Glomerular endothelial cell (primary cell): ENCODE data around the gene POLE. TPM values are rescaled to one million over a fixed set of nuclear protein-coding genes. Genes with fewer than 3 reads are reported as not detected.
"Not testable (repeated sequence)": the region's sequence is repeated elsewhere in the genome, so short reads cannot be mapped to it uniquely, and the experiment has no call there.

Experiments used
- DNase-seq: peaks from one replicate; pipeline ENCODE4 v3.0.0-alpha.2; 2011; ENCODE audit warnings: low read depth, low spot score; ENCODE audit errors: extremely low read depth
- total RNA-seq: library from RNA; depleted of rRNA; stranded (reverse); fragments of >200 nt; gene quantifications from 2 replicates; pipeline ENCODE4 v1.2.3, GENCODE V29; 2015

POLE gene
- total RNA-seq, 1 donor from 2014 or later = 25.4 TPM

DNA sequence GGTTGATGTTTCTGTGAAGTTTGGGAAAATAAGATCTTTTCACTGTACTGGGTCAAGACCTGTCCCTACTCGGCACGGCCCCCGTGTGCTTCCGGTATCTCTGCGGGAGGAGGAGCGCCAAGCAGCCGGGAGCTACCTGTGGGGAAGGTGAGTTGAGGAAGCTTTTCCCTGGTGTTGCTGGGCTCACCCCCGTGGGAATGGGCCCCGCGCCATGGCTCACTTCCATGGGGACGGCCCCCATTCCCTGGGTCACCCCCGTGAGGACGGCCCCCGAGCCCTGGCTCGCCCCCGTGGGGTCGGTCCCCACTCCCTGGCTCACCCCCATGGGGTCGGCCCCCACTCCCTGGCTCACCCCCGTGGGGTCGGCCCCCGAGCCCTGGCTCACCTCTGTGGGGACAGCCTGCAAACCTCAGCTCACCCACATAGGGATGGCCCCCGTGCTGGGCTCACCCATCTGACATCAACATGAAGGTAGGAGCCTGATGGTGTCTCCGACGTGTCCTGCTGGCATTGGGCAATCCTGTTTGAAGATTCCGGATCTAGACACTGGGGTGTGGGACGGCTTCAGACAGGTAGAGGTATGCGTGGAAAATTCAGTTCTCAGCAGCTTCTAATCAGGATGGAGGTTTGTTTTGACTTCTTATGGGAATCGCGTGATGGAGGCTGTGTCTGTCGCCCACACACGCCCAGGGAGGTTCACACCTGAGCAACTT lies 85.8 kb downstream of the POLE start:
- DNase-seq = no peak

DNA sequence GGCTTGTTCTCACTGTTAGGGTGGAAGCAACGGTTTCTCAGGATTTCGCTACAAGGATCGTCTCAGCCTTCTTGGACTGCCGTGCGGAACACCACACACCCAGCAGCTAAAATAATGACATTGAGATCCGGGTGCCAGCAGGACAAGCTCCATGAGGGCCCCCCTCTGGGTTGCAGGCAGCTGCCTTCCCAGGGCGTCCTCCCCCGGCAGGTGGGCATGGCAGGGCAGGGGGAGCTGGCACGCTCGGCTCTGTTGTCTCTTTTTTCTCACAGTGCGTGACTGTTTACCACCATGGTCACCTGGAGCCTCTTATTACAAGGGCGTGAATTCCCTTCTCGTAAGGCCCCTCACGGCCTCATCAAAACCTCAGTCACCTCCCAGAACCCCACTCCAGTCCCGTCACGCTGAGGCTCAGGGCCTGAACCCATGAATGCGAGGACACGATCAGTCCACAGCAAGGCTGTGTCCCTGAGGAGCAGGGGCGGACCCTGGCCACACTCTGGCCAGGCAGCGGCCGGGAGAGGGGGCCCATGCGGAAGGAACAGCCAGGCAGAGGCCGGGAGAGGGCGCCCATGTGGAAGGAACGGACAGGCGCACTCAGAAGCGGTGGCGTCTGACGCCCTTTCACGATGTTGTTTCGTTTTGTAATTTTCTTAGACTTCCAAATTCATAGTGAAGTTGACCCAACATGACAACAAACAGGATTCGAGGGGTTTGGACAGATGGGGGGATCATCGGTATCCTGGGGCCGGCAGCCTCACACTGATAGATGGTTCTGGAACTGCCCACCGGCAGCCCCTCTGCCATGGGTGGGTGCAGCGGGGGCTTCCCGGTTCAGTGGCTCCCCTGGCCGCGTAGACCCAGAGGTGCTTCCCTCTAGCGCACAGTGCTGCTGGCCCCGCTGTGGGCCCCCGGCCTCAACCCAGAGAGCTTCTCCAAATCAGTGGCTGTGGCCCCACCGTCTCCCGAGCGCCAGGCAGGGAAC lies 86.8 kb downstream of the POLE start:
- DNase-seq = no peak

DNA sequence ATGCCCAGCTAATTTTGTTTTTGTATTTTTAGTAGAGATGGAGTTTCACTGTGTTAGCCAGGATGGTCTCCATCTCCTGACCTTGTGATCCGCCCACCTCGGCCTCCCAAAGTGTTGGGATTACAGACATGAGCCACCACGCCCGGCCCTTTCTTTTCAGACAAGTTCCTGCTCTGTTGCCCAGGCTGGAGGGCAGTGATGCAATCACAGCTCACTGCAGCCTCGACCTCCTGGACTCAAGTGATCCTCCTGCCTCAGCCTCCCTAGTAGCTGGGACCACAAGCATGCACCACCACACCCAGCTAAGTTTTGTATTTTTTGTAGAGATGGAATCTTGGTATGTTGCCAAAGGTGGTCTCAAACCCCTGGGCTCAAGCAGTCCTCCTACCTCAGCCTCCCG lies 87.6 kb downstream of the POLE start:
- DNase-seq = not testable (repeated sequence)

GRCh38 chr12:132597333-132598316 lies 89.5 kb downstream of the POLE start:
- no peak for DNase-seq

GRCh38 chr12:132596016-132596415 lies 91.1 kb downstream of the POLE start:
- no peak for DNase-seq

- DNase-seq = no peak
Observed at GRCh38 chr12:132595183-132595582, 92.0 kb downstream of the POLE start.

DNA sequence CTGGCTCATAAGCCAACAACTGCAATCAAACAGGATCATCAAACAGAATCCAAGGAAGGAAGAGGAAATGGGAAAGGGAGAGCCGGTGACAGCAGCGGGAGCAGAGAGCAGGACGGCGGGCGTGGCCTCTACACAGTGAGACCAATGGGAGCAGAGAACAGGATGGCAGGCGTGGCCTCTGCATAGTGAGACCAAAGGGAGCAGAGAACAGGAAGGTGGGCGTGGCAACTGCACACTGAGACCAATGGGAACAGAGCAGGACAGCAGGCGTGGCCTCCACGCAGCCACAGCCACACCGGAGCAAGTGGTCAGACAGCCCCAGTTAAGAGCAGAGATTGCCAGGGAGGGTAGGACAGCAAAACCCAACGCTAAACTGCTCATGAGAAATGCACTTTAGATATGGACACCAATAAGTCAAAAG lies 93.2 kb downstream of the POLE start:
- DNase-seq = peak; percentile 72

- no peak for DNase-seq
Observed at GRCh38 chr12:132593521-132593920, 93.6 kb downstream of the POLE start.

GRCh38 chr12:132593071-132593470 lies 94.1 kb downstream of the POLE start:
- DNase-seq = no peak

- DNase-seq = no peak
Observed at GRCh38 chr12:132592282-132592970, 94.7 kb downstream of the POLE start.

GRCh38 chr12:132591107-132591935 lies 95.8 kb downstream of the POLE start:
- DNase-seq = no peak

- DNase-seq = no peak
Observed at GRCh38 chr12:132588821-132589669, 98.1 kb downstream of the POLE start.

DNA sequence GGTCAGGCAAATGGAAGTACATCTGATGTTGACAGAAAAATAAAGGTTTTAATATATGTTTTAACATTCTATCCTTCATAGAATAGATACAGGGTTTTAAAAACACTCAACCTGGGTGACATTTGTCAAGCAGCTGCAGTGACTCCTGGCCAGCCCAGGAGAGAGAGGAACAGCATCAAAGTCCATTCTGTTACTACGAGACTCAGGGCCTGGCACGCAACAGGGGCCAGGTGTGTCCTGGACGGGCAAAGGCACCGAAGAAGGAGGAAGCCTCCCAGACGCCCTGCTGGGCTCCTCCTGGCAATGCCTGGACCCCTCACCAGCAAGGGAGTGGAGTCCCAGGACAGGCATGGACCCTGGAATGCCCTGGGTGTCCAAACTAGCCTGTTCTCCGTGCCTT lies 98.8 kb downstream of the POLE start:
- no peak for DNase-seq

GRCh38 chr12:132587781-132588180 lies 99.4 kb downstream of the POLE start:
- no peak for DNase-seq

DNA sequence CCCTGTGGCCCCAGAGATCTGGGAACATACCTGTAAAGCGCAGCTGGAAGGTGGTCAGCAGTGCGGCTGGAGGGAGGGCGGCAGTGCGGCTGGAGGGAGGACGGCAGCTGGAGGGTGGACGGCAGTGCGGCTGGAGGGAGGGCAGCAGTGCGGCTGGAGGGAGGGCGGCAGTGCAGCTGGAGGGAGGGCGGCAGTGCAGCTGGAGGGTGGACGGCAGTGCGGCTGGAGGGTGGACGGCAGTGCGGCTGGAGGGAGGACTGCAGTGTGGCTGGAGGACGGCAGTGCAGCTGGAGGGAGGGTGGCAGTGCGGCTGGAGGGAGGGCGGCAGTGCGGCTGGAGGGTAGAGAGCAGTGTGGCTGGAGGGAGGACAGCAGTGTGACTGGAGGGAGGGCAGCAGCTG lies 100.2 kb downstream of the POLE start:
- no peak for DNase-seq

- DNase-seq = no peak
Observed at GRCh38 chr12:132585177-132585576, 102.0 kb downstream of the POLE start.

GRCh38 chr12:132584429-132584828 lies 102.7 kb downstream of the POLE start:
- no peak for DNase-seq

- no peak for DNase-seq
Observed at GRCh38 chr12:132583736-132584135, 103.4 kb downstream of the POLE start.
